OCI-LY1 (cell line): ENCODE measurements around the gene GLS.

Source experiments
- H2AFZ ChIP-seq: fragments of 200-600 bp; sonication (generic), shearing (Covaris generic); 2 replicates; pipeline ENCODE4 v1.6.0; 2014; ENCODE audit warnings: antibody characterized with exemption, mild to moderate bottlenecking, low read length
- H3F3A ChIP-seq: fragments of 200-600 bp; sonication (generic), shearing (Covaris generic); 2 replicates; pipeline ENCODE4 v1.6.0; 2014; ENCODE audit warnings: mild to moderate bottlenecking, antibody characterized with exemption, low read length, moderate library complexity; ENCODE audit not compliant: insufficient read depth
- H3K27ac ChIP-seq: fragments of 200-600 bp; sonication (generic); 2 replicates; pipeline ENCODE4 v1.5.1; 2014; ENCODE audit warnings: low read length, mixed run types, mild to moderate bottlenecking, low read depth; ENCODE audit not compliant: poor library complexity, severe bottlenecking
- H3K27me3 ChIP-seq: fragments of 200-600 bp; sonication (generic); 2 replicates; pipeline ENCODE4 v1.6.0; 2014; ENCODE audit warnings: antibody characterized with exemption, mild to moderate bottlenecking, low read length, moderate library complexity; ENCODE audit not compliant: insufficient read depth
- H3K36me3 ChIP-seq: fragments of 200-600 bp; sonication (generic); 2 replicates; pipeline ENCODE4 v1.6.1; 2014; ENCODE audit warnings: mild to moderate bottlenecking, antibody characterized with exemption, low read length, moderate library complexity, mixed read lengths; ENCODE audit not compliant: insufficient read depth
- H3K4me1 ChIP-seq: fragments of 200-600 bp; sonication (generic); 2 replicates; pipeline ENCODE4 v1.5.1; 2014; ENCODE audit warnings: mild to moderate bottlenecking, low read length, moderate library complexity; ENCODE audit not compliant: insufficient read depth, severe bottlenecking
- H3K4me2 ChIP-seq: fragments of 200-600 bp; sonication (generic), shearing (Covaris generic); 2 replicates; pipeline ENCODE4 v1.6.1; 2014; ENCODE audit warnings: low read length
- H3K4me3 ChIP-seq: fragments of 200-600 bp; sonication (generic); 2 replicates; pipeline ENCODE4 v1.5.1; 2014; ENCODE audit warnings: low read length, low read depth, mild to moderate bottlenecking, mixed read lengths; ENCODE audit not compliant: poor library complexity, severe bottlenecking
- H3K79me2 ChIP-seq: fragments of 200-600 bp; shearing (Covaris generic); 2 replicates; pipeline ENCODE4 v1.6.1; 2016; ENCODE audit warnings: mixed run types, low read length, mixed read lengths; ENCODE audit not compliant: insufficient read depth
- H3K9ac ChIP-seq: fragments of 200-600 bp; sonication (generic), shearing (Covaris generic); 2 replicates; pipeline ENCODE4 v1.6.1; 2014; ENCODE audit warnings: mild to moderate bottlenecking, low read length, mixed read lengths
- H3K9me2 ChIP-seq: fragments of 200-600 bp; sonication (generic), shearing (Covaris generic); 2 replicates; pipeline ENCODE4 v1.6.1; 2014; ENCODE audit warnings: low read depth, mild to moderate bottlenecking, low read length, mixed read lengths
- H3K9me3 ChIP-seq: fragments of 200-600 bp; shearing (Covaris generic); 2 replicates; pipeline ENCODE4 v1.6.1; 2014; ENCODE audit warnings: low read length, mixed read lengths
- H4K20me1 ChIP-seq: fragments of 200-600 bp; sonication (generic), shearing (Covaris generic); 2 replicates; pipeline ENCODE4 v1.6.0; 2016; ENCODE audit warnings: mild to moderate bottlenecking, low read length; ENCODE audit not compliant: insufficient read depth
- EZH2 ChIP-seq: fragments of 200-600 bp; sonication (generic), shearing (Covaris generic); IDR thresholded peaks from 2 replicates; pipeline ENCODE4 v1.8.0; 2017; ENCODE audit warnings: borderline replicate concordance, mixed run types, mild to moderate bottlenecking, antibody characterized with exemption, low read length, moderate library complexity, mixed read lengths
- TF ChIP-seq, protein P1 (sequence below): fragments of 200-600 bp; sonication (generic), shearing (Covaris generic); IDR thresholded peaks from 2 replicates; pipeline ENCODE4 v1.5.1; 2017; ENCODE audit warnings: mild to moderate bottlenecking, antibody characterized with exemption, low read length, moderate library complexity, mixed read lengths

GLS gene

DNA sequence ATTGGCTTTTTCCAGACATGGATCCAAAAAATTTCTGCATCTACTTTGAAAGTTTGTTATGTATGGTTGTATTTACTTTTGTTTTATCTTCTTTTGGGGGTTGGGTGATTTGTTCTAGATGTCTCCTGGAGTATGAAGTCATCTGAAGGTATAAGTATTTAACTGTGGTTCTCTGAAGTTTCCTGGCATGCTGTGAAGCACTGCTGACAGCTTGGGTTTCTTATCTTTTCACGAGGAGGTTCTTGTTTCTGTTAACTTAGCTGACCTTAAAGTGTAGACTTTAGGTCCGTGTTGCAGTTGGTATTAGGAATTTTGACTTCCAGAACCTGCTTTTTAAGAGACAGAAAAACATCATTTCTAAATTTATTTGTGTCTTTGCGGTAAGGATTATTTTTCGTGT is 15.9 kb downstream of the GLS start:
- Histone ChIP-seq H3K4me3 (no peak overlapping the region), H3K9me3 (no peaks in the 10 kb centered on the region), H2AFZ (no peak overlapping the region), H3K79me2 (peaks cover 32% of the 10 kb centered on the region), H3K4me1 (peaks cover under 1% of the 10 kb centered on the region), H4K20me1 (no peaks in the 10 kb centered on the region), H3K27ac (no peak overlapping the region), H3K27me3 (no peaks in the 10 kb centered on the region), H3K36me3 (peaks cover 66% of the 10 kb centered on the region), H3K4me2 (no peak overlapping the region), H3K9ac (no peak overlapping the region), H3K9me2 (no peaks in the 10 kb centered on the region), H3F3A (no peaks in the 10 kb centered on the region)
- TF ChIP-seq, protein P1, sequence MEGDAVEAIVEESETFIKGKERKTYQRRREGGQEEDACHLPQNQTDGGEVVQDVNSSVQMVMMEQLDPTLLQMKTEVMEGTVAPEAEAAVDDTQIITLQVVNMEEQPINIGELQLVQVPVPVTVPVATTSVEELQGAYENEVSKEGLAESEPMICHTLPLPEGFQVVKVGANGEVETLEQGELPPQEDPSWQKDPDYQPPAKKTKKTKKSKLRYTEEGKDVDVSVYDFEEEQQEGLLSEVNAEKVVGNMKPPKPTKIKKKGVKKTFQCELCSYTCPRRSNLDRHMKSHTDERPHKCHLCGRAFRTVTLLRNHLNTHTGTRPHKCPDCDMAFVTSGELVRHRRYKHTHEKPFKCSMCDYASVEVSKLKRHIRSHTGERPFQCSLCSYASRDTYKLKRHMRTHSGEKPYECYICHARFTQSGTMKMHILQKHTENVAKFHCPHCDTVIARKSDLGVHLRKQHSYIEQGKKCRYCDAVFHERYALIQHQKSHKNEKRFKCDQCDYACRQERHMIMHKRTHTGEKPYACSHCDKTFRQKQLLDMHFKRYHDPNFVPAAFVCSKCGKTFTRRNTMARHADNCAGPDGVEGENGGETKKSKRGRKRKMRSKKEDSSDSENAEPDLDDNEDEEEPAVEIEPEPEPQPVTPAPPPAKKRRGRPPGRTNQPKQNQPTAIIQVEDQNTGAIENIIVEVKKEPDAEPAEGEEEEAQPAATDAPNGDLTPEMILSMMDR = no peak
- TF ChIP-seq EZH2 = no peak

DNA sequence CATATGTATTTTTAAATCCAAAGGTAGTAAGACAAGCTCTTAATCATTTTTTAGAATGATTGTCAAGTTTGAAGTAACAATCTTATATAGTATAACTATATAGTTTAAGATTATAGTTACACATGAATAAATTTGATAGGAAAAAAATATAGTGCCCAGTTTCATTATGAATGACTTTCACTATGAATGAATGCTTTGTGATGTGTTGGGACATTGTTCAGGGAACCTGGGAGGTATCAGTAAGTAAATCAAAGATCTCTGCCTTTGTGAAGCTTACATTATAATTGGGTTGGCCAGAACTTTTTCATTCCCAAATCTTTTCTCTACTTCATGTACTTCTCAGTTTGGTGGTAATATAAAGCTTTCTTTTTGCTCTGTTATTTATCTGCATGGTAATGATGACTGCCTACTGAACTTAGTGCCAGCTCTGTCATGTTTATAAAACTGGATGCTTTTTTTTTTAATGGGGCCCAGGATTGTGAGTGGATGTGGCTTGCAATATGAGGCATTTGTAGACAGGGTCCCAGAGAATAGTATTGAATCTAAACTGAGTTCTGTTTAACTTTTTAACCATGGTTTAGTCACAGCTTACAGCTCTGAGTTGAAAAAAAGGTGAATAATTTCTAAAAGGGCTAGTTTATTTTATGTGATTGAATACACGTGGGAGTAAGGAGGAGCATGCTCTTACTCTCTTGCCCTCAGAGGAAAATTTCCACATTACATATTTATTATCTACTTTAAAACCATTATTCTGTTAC is 23.3 kb downstream of the GLS start:
- Histone ChIP-seq H3K4me2 (no peak overlapping the region), H3K79me2 (no peaks in the 10 kb centered on the region), H3K9me3 (no peaks in the 10 kb centered on the region), H3K36me3 (peaks cover 73% of the 10 kb centered on the region), H3K27ac (no peak overlapping the region), H4K20me1 (no peaks in the 10 kb centered on the region), H3K9ac (no peak overlapping the region), H3K4me3 (no peak overlapping the region), H3F3A (no peaks in the 10 kb centered on the region), H3K9me2 (no peaks in the 10 kb centered on the region), H3K4me1 (no peaks in the 10 kb centered on the region), H3K27me3 (no peaks in the 10 kb centered on the region), H2AFZ (no peak overlapping the region)
- TF ChIP-seq, protein P1 = no peak
- no peak for TF ChIP-seq EZH2

DNA sequence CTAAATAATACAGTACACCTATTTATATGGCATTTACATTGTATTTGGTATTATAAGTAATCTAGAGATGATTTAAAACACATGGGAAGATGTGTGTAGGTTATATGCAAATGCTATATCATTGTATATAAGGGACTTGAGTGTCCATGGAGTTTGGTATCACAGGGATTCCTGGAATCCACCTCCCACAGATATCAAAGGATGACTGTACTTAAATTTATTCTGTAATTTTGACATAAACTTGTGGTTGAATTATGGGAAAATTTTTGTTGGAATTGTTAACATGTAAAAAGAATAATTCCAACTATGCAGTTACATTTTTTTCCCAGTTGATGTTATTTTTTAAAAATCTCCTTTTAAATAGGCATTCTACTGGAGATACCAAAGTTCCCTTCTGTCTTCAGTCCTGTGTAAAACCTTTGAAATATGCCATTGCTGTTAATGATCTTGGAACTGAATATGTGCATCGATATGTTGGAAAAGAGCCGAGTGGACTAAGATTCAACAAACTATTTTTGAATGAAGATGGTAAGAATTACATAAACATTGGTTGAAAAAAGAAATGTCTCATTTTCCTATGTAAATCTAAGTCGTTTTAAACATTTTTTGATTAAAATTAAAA is 24.1 kb downstream of the GLS start:
- Histone ChIP-seq H3K9ac (no peak overlapping the region), H3K4me3 (no peak overlapping the region), H3K9me2 (no peaks in the 10 kb centered on the region), H3K4me2 (no peak overlapping the region), H3K4me1 (no peaks in the 10 kb centered on the region), H3K27ac (no peak overlapping the region), H3K9me3 (no peaks in the 10 kb centered on the region), H4K20me1 (no peaks in the 10 kb centered on the region), H3K79me2 (no peaks in the 10 kb centered on the region), H3K36me3 (peaks cover 73% of the 10 kb centered on the region), H2AFZ (no peak overlapping the region), H3K27me3 (no peaks in the 10 kb centered on the region), H3F3A (no peaks in the 10 kb centered on the region)
- TF ChIP-seq EZH2 = no peak
- TF ChIP-seq, protein P1 = no peak
